ENCODE measurements around the gene ANKRD55. TPM values are rescaled to one million over a fixed set of nuclear protein-coding genes. Genes with fewer than 3 reads are reported as not detected.
"Not testable (repeated sequence)": the region's sequence is repeated elsewhere in the genome, so short reads cannot be mapped to it uniquely, and the experiment has no call there.

Gene ANKRD55
- polyA plus RNA-seq, 4 donors = 0.75 to 1.7 (median 1.3) TPM

DNA sequence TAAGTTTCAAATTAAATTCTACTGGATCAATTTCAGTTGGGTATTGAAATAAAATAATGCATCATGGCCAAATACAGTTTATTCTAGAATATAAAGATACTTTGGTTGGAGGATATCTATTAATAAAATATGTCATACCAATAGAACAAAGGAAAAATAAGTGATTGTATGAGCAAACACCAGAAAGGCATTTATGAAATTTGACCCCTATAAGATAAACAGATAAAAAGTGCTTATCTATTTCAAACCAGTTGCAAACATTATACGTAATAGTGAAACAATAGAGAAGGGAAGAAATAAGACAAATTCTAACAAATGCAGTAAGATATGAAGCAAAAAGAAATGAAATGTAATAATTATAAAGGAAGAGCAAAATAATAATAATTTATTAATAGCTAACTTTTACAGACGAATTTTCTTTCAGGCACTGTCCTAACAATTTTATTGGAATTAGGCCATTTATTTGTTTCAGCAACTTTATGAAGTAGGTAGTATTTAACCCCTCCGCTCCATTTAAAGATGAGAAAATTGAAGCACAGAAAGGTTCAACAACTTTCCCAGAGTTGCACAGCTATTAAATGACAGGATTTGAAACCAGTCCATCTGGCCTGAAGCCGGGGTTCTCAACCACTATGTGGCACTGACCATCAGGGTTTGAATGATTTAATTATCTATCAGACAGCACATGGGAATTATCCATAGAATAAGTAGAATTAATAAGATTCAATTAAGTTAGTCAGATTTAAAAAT is 20.8 kb downstream of the ANKRD55 start:
- no peak for DNase-seq (ENCODE audit: low read depth in 4 of 4, low spot score in 2 of 4)

DNA sequence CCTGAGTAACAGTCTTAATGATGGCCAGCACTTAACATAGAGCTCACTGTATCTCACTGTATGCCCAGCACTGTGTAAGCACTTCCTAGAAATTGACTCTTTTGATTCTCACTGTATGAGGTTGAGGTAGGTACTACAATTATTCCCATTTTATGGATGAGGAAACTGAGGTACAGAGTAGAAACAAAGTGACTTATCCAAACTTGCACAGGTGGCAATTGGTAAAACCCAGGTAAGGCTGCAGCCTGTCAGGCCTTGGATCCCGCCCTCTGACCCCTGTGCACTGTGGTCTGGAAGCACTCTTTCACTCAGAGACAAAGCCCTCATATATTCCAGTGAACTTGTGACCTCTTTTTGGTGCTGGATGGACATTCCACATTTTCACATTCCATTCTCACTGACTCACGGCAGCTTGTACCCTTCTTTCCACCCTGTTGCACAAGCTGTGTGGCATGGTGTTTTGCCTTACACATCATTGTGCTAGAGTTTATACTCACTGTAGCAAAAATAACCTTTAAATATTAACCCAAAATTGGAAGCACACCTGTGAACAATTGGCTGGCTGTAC is 21.7 kb downstream of the ANKRD55 start:
- no peak for DNase-seq (ENCODE audit: low read depth in 4 of 4, low spot score in 2 of 4)

DNA sequence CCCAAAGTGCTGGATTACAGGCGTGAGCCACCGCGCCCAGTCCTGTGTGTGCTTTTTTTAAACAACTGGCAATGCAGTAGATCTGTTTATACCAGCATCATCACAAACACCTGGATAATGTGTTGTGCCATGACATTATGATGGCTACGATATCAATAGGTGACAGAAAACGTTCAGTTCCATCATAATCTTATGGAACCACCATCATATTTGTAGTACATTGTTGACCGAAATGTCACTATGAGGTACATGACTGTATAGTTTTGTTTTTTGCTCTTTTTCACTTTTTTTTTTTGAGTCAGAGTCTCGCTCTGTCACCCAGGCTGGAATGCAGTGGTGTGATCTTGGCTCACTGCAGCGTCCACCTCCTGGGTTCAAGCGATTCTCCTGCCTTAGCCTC is 24.4 kb downstream of the ANKRD55 start:
- DNase-seq (ENCODE audit: low read depth in 4 of 4, low spot score in 2 of 4) = no peak

DNA sequence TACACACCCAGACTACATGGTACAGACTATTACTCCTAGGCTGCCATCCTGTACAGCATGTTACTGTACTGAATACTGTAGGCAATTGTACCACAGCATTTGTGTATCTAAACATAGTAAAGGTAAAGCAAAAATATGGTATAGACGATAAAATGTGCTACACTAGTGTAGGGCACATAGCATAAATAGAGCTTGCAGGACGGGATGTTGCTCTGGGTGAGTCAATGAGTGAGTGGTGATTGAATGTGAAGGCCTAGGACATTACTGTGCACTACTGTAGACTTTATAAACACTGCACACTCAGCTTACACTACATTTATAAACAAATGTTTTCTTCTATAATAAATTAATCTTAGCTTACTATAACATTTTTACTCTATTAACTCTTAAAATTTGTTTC is 25.6 kb downstream of the ANKRD55 start:
- DNase-seq (ENCODE audit: low read depth in 4 of 4, low spot score in 2 of 4) = no peak

GRCh38 chr5:56206126-56206910 is 26.8 kb downstream of the ANKRD55 start:
- no peak for DNase-seq (ENCODE audit: low read depth in 4 of 4, low spot score in 2 of 4)

GRCh38 chr5:56203936-56204335 is 29.2 kb downstream of the ANKRD55 start:
- DNase-seq (ENCODE audit: low read depth in 4 of 4, low spot score in 2 of 4) = not testable (repeated sequence)

DNA sequence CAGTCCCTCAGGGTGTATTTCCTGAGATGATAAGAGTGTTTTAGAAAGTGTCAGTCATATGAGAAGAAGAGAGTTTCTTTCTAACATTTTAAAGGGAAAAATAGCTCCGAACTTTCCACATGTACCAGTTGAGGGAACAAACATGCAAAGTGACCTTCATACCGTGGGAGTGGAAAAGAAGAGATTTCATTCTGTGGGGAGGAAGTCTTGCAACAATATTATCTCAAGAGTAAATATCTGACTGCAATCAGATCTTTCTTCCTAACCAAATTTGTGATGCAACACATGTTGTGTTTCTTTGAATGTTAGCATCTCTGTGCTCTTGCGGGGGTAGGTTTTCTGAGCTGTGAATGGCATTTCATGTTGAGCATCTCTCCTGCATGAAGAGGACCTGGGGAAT is 30.6 kb downstream of the ANKRD55 start:
- DNase-seq (ENCODE audit: low read depth in 4 of 4, low spot score in 2 of 4) = no peak

DNA sequence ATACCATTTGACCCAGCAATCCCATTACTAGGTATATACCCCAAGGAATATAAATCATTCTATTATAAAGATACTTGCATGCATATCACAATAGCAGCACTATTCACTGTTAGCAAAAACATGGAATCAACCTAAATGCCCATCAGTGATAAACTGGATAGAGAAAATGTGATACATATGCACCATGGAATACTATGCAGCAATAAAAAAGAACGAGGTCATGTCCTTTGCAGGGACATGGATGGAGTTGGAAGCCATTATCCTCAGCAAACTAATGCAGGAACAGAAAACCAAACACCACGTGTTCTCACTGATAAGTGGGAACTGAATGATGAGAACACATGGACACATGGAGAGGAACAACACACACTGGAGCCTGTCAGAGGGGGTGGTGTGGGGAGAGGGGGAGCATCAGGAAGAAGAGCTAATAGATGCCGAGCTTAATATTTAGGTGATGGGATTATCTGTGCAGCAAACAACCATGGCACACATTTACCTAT is 31.3 kb downstream of the ANKRD55 start:
- DNase-seq (ENCODE audit: low read depth in 4 of 4, low spot score in 2 of 4) = not testable (repeated sequence)

GRCh38 chr5:56200971-56201666 is 32.0 kb downstream of the ANKRD55 start:
- peak in 2 of 4 donors; percentile 51 to 60 for DNase-seq (ENCODE audit: low read depth in 4 of 4, low spot score in 2 of 4)

DNA sequence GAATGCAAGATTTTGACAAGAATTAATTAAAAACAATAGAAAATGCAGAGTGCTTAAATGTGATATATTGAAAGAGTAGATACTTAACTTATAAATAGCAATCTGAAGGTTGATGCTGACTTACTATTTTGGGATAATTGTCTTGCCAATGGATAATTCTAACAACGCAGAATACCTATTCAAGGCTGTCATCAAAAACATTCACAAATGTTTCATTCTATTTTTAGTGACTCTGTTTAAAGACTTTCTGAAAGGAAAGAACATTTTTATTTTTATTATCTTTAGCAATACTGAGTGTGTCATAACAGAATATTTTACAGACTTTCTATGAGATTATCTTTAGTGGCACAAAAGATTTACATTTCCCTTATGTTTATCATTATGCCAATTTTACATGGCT is 38.1 kb downstream of the ANKRD55 start:
- DNase-seq (ENCODE audit: low read depth in 4 of 4, low spot score in 2 of 4) = no peak

DNA sequence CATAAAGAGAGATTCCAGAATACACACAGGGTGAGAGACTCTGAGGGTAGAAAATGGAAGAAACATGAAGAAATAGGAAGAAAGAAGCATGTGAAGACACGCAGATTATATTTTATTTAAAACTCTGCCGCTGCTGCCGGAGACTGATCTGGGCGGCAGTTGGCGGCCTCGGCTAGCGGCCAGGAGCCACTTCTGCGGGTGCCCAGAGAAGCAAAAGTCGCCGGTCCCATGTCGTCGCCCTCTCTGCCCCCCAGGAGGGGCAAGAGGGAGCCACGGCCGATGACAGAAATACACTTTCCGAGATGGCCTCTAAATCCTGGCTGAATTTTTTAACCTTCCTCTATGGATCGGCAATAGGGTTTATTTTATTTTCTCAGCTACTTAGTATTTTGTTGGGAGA is 40.9 kb downstream of the ANKRD55 start:
- DNase-seq (ENCODE audit: low read depth in 4 of 4, low spot score in 2 of 4) = no peak

- no peak for DNase-seq (ENCODE audit: low read depth in 4 of 4, low spot score in 2 of 4)
Measured at GRCh38 chr5:56191656-56192055, 41.5 kb downstream of the ANKRD55 start.

- DNase-seq (ENCODE audit: low read depth in 4 of 4, low spot score in 2 of 4) = no peak
Measured at GRCh38 chr5:56190497-56190896, 42.6 kb downstream of the ANKRD55 start.

DNA sequence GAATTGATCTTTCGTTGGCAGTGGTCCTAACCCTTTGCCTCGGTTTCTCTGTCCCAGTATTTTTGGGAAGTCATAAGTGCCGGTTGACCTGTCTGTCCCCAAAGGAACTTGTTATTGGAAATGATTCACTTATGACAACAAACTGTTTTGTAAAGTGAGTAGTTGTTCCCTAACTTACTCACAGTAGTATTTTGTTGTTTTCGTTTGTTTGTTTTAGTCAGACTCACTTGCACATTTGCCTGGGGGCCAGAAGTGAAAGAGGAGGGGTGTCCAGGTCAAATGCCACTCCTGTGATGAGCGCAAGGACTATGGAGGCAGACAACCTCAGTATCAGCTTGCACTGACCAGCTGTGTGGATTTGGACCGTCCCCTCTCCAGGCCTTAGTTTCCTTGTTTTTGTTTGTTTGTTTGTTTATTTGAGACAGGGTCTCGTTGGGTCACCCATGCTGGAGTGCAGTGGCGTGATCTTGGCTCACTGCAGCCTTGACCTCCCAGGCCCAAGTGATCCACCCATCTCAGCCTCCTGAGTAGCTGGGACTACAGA is 47.3 kb downstream of the ANKRD55 start:
- DNase-seq (ENCODE audit: low read depth in 4 of 4, low spot score in 2 of 4) = no peak

- peak in 1 of 4 donors; percentile 20 for DNase-seq (ENCODE audit: low read depth in 4 of 4, low spot score in 2 of 4)
Measured at GRCh38 chr5:56183506-56183905, 49.6 kb downstream of the ANKRD55 start.

DNA sequence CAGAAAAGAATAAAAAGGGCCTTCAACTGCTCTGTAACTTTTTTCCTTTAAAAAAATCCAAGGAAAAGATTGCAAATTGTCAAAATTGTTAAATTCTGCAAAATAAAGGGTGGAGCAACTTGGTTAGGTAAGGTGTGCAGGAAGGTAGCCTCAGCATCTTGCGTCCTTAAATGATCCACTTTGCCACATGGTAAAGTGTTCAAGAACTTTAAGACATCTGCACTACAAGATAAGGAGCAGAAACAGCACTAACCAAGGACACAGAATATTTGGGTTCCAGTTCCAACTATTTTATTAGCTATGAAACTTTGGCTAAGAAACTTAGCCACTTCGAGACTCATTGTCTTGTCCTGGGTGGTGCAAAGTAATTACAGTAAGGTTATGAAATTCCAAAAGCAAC is 53.7 kb downstream of the ANKRD55 start:
- DNase-seq (ENCODE audit: low read depth in 4 of 4, low spot score in 2 of 4) = no peak

DNA sequence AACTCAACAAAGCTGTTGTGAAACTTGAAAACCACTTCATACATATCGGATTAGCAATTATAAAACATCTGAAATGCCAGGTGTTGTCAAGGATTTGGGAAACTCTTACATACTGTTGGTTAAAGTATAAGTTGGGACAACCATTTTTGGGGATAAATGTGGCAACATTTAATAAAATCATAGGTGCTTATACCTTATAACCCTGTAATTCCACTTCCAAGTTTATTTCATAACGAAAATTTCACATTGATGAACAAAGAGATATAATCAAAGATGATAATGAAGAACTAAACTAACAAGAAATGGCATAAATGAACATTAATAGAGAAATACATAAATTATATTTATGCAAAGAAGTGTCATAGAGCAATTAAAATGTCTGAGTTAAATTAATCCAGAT is 54.3 kb downstream of the ANKRD55 start:
- DNase-seq (ENCODE audit: low read depth in 4 of 4, low spot score in 2 of 4) = no peak

DNA sequence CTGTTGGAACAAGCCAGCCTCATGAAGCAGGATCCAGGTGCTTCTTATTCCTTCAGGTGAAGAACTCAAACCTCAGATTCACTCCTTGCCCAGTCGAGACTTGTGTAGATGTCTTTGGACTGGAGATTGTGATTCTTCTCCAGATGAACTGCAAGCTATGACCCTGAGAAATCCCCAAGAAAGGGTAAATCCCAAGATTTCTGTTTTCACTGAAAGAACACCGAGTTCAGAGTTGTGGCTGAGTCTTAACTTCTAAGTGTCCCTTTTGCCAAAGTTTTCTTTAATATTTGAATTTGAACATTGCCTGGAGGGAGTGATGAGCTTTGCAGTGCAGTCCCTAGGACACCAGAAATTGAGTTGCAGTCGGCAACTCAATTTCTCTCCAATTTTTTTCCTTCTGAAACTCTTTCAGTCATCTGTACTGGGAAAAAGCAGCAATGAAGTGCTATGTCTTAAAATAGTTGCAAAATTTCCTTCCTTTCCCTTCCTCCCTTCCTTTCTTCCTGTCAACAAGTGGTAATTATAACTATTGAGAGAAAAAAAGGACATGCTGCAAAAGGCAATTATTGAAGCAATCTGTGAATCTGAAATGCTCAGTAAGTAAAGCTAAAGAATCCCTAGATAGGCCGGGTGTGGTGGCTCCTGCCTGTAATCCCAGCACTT is 56.1 kb downstream of the ANKRD55 start:
- DNase-seq (ENCODE audit: low read depth in 4 of 4, low spot score in 2 of 4) = no peak

GRCh38 chr5:56176155-56176798 is 56.9 kb downstream of the ANKRD55 start:
- DNase-seq (ENCODE audit: low read depth in 4 of 4, low spot score in 2 of 4) = peak in 1 of 4 donors; percentile 25

- DNase-seq (ENCODE audit: low read depth in 4 of 4, low spot score in 2 of 4) = no peak
Measured at GRCh38 chr5:56175488-56175887, 57.6 kb downstream of the ANKRD55 start.
